ENCODE data around the gene GTF3C1. TPM values are rescaled to one million over a fixed set of nuclear protein-coding genes. Genes with fewer than 3 reads are reported as not detected.
"Not testable (repeated sequence)": the region's sequence is repeated elsewhere in the genome, so short reads cannot be mapped to it uniquely, and the experiment has no call there.

The GTF3C1 gene
- total and polyA plus RNA-seq, 2 of the 8 experiments (the other 6 are each of a cell fraction or from before 2014, with no cell fraction given): 89.3 to 126 TPM

DNA sequence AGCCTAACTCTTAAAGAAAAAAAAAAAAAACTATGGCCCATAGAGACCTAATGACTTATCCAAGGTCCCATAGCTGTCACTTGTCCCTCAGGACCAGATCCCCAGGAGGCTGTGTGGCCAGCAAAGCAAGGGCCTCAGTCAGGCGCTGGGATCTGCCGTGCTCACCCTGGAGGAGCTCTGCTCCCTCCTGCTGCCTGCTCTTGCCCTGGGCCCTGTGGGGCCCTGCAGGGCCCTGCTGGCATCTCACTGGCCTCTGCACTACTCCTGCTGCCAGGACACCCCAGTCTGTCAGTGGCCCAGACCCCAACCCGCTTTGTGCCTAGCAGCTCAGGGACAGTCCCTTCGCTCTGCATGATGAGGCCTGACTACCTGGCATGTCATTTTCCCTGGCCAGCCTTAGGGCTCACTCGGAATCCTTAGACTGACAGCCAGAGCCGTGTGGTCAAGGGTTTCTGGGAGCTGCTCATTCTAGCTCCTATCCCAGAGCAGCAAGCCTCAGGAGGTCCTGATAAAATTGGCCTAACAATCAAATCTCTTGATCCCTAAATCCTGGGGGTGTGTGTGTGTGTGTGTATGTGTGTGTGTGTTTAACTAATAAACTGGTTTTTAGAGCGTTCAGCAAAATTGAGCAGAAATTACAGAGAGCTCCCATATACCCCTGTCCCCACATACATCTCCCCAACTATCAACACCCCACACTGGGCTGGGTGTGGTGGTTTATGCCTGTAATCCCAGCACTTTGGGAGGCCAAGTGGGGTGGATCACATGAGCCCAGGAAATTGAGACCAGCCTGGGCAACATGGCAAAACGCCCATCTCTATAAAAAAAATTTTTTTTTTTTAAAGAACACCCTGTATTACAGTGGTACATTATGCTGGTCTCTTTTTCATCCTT is 22.0 kb upstream of the GTF3C1 start (continued):
- no peak for TF ChIP-seq HDAC2 (IDR thresholded peaks at IDR 0.05; ENCODE audit: borderline replicate concordance in 1 of 2, low read depth in 2 of 2, low read length in 2 of 2)
- TF ChIP-seq EGR1 (IDR thresholded peaks at IDR 0.05; ENCODE audit: borderline replicate concordance, low read depth, low read length): no peak
- no peak for TF ChIP-seq JUN (IDR thresholded peaks at IDR 0.05; ENCODE audit: low read depth, low read length)

DNA sequence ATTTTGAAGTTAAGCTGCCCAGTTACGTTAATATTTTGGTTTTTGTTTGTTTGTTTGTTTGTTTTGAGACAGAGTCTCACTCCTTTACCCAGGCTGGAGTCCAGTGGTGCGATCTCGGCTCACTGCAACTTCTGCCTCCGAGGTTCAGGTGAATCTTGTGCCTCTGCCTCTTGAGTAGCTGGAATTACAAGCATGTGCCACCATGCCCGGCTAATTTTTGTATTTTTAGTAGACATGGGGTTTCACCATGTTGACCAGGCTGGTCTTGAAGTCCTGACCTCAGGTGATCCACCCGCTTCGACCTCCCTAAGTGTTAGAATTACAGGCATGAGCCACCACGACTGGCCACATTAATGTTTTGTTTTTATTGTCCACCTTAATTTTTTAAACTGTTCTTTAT is 21.3 kb upstream of the GTF3C1 start:
- H4K5ac ChIP-seq (ENCODE audit: insufficient read length, low read depth, low read length); H3K4me2 ChIP-seq (ENCODE audit: insufficient read depth in 1 of 2, low read depth in 2 of 2, low read length in 2 of 2); H3K27ac ChIP-seq (ENCODE audit: low read depth, low read length); H3K36me3 ChIP-seq (ENCODE audit: control insufficient read depth in 2 of 4, insufficient read depth in 4 of 4, low read length in 3 of 4); H3K9me3 ChIP-seq (ENCODE audit: insufficient read depth in 2 of 2, low read depth in 1 of 2, low read length in 1 of 2); H3K9ac ChIP-seq (replicated peaks in 1 of 4; ENCODE audit: extremely low read depth in 1 of 4, low read depth in 3 of 4, low read length in 3 of 4); DNase-seq (ENCODE audit: low read depth in 1 of 2, low spot score in 2 of 2); H2BK120ac ChIP-seq (replicated peaks; ENCODE audit: low read depth, low read length); H3K14ac ChIP-seq (ENCODE audit: insufficient read length); H3K27me3 ChIP-seq (replicated peaks in 1 of 4; ENCODE audit: control insufficient read depth in 3 of 4, extremely low read depth in 1 of 4, insufficient read depth in 3 of 4, low read length in 3 of 4); H3K79me2 ChIP-seq (ENCODE audit: control insufficient read depth in 1 of 2, insufficient read depth in 2 of 2, low read length in 2 of 2); H4K8ac ChIP-seq (ENCODE audit: extremely low read depth, insufficient read depth, low read length); H3K4ac ChIP-seq (replicated peaks; ENCODE audit: insufficient read length, low read depth, low read length); H3K23me2 ChIP-seq (ENCODE audit: low read depth, low read length); H2AFZ ChIP-seq (ENCODE audit: low read length); FAIRE-seq; H4K20me1 ChIP-seq (replicated peaks in 1 of 2; ENCODE audit: control insufficient read depth in 1 of 2, insufficient read depth in 2 of 2, low read length in 2 of 2); H4K91ac ChIP-seq (replicated peaks; ENCODE audit: insufficient read length, low read length); H3K79me1 ChIP-seq (ENCODE audit: low read depth, low read length); H2BK12ac ChIP-seq (ENCODE audit: low read depth, low read length); H3K23ac ChIP-seq (ENCODE audit: insufficient read length); H2AK5ac ChIP-seq (ENCODE audit: low read depth, low read length); H3K4me1 ChIP-seq (replicated peaks in 1 of 4; ENCODE audit: control insufficient read depth in 3 of 4, insufficient read depth in 4 of 4, low read length in 3 of 4); H3K18ac ChIP-seq (ENCODE audit: extremely low read depth, low read length); H2BK20ac ChIP-seq (ENCODE audit: low read length); H3K56ac ChIP-seq (replicated peaks; ENCODE audit: insufficient read length, low read depth, low read length); H3K4me3 ChIP-seq (ENCODE audit: extremely low read depth in 1 of 4, insufficient read depth in 2 of 4, low read depth in 3 of 4, low read length in 4 of 4); H2BK5ac ChIP-seq (ENCODE audit: low read depth, low read length); H2BK15ac ChIP-seq (ENCODE audit: low read length): not testable (repeated sequence)
- ChIA-PET POLR2A (ENCODE audit: partially characterized antibody) (interaction anchor here (1.2 kb wide), 1 partner anchor 21 kb away, joined by 4 read pairs; the partner anchor contains the start of gene KATNIP), CTCF (ENCODE audit: partially characterized antibody) (interaction anchor here (0.8 to 1.3 kb wide), 2 partner anchors 9 to 63 kb away, joined by 3 read pairs; no protein-coding TSS in a partner anchor)
- 87% methylated on average over 8 of the region's 8 CpGs; no CpG with 5 or more reads in 1 of the 2 experiments for WGBS, 2 experiments (ENCODE audit: extremely low coverage in 1 of 2, insufficient coverage in 1 of 2, insufficient read length in 1 of 2, insufficient replicate concordance in 2 of 2, low coverage in 1 of 2, low lambda C conversion rate in 2 of 2, missing lambda C conversion rate in 1 of 2)
